AG10803 (cell line): ENCODE measurements around the gene ARID1B.

Experiments used
- DNase-seq: peaks from one replicate; pipeline ENCODE4 v3.0.0; 2010; ENCODE audit warnings: low read depth
- H3K4me3 ChIP-seq: 2 replicates; pipeline ENCODE4 v1.5.1; 2011; ENCODE audit warnings: mild to moderate bottlenecking, low read length, control low read depth
- CTCF ChIP-seq: conservative IDR thresholded peaks from 2 replicates; pipeline ENCODE4 v1.5.1; 2011; ENCODE audit warnings: mild to moderate bottlenecking, low read length, control low read depth, inconsistent platforms

ARID1B gene

DNA sequence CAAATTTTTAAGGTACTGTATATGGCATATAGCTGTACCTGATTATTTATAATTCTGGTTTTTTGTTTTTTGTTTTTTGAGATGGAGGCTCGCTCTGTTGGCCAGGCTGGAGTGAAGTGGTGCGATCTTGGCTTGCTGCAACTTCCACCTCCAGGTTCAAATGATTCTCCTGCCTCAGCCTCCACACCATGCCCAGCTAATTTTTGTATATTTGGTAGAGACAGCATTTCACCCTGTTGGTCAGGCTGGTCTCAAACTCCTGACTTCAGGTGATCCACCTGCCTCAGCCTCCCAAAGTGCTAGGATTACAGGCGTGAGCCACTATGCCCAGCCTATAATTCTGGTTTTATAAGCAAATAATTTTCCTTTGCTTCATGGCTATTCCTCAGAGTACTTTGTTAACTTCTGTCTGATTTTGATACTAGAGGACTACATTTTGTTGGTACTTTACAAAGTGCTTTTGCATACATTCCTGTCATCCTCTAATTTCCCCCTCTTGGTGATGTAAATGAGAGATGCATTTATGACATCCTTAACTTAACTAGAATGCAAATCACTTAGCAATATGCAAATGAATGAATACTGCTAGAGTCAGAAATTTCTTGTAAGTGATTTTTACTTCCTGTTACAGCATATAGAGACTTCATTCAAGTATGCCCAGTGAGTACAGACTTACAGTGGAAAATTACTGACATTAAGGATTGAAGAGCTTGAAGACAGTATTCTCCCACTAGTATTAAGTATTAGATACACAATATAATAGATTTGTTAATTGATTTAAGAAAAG lies 35.7 kb upstream of the ARID1B start:
- TF ChIP-seq CTCF, result no peak
- H3K4me3 ChIP-seq, result no peak overlapping the region
- DNase-seq, result no peak

GRCh38 chr6:156747715-156748114 lies 29.5 kb upstream of the ARID1B start:
- DNase-seq, result no peak
- no peak overlapping the region for H3K4me3 ChIP-seq
- no peak for TF ChIP-seq CTCF

- no peak for DNase-seq
- no peak for TF ChIP-seq CTCF
Measured at GRCh38 chr6:156748504-156748903, 28.7 kb upstream of the ARID1B start.

DNA sequence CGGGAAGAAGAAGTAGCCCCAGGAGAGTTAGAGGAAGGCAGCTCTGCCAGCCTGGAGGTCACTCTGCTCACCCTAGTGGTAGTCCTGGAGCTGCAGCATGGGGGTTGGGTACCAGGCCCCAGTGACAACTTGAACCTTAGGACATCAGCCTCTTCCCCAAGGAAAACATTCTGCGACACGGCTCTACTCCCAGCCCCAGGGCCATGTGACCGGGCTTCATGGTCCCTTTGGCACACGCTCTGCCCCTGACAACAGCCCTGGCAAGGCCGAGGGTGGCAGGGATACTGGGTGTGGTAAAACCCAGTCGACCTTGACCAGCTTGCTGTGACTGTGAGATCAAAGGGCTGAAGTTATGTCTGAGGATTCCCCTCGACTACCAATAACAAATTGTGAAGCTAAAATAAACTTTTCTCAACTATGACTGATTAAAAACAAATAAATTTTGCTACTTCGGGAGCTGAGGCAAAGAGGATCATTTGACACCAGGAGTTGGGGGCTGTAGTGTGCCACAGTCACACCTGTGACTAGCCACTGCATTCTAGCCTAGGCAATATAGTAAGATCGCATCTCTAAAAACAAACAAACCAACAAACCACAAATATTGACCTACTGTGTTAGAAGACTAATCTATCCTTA lies 24.4 kb upstream of the ARID1B start:
- DNase-seq, result no peak
- H3K4me3 ChIP-seq, result no peak overlapping the region
- TF ChIP-seq CTCF, result peak; percentile 31

More at GRCh38 chr6:156748504-156748903, 28.7 kb upstream of the ARID1B start:
- no peak overlapping the region for H3K4me3 ChIP-seq

GRCh38 chr6:156756630-156757610 lies 20.3 kb upstream of the ARID1B start:
- no peak for DNase-seq
- H3K4me3 ChIP-seq, result no peak overlapping the region
- no peak for TF ChIP-seq CTCF

DNA sequence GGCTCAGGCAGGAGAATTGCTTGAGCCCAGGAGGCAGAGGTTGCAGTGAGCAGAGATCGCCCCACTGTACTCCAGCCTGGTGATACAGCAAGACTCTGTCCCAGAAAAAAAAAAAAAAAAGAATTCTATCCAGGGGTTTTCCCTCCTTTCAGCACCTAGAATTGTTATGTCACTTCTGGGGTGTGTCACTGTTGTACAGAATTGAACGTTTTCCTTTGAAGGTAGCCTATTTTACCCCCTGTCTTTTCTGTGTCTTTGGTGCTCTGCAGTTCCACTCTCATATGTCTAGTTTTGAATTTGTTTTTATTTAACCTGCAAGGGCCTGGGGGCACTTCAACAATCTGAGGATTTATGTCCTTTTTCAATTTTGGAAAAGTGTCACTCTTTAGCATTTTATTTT lies 19.3 kb upstream of the ARID1B start:
- no peak overlapping the region for H3K4me3 ChIP-seq
- DNase-seq, result no peak
- TF ChIP-seq CTCF, result no peak
